ENCODE results near the gene BAK1.

BAK1 gene

GRCh38 chr6:33613795-33614168 is 33.7 kb upstream of the BAK1 start:
- no peak for TF ChIP-seq CTCF (IDR thresholded peaks at IDR 0.05; ENCODE audit: borderline replicate concordance, control extremely low read depth, extremely low read depth, insufficient read depth, missing control alignments)
- no peak for DNase-seq (ENCODE audit: low spot score)
- in situ Hi-C loops (cut with MboI; ENCODE audit: low sequenced_read_pairs, unreplicated experiment): no loop called here

GRCh38 chr6:33613146-33613794 is 33.2 kb upstream of the BAK1 start:
- DNase-seq (ENCODE audit: low spot score): no peak
- in situ Hi-C loops (cut with MboI; ENCODE audit: low sequenced_read_pairs, unreplicated experiment): no loop called here
- TF ChIP-seq CTCF (IDR thresholded peaks at IDR 0.05; ENCODE audit: borderline replicate concordance, control extremely low read depth, extremely low read depth, insufficient read depth, missing control alignments): no peak

GRCh38 chr6:33610779-33611732 is 31.0 kb upstream of the BAK1 start:
- in situ Hi-C loops (cut with MboI; ENCODE audit: low sequenced_read_pairs, unreplicated experiment): no loop called here
- no peak for TF ChIP-seq CTCF (IDR thresholded peaks at IDR 0.05; ENCODE audit: borderline replicate concordance, control extremely low read depth, extremely low read depth, insufficient read depth, missing control alignments)
- no peak for DNase-seq (ENCODE audit: low spot score)

GRCh38 chr6:33610067-33610466 is 30.0 kb upstream of the BAK1 start:
- in situ Hi-C loops (cut with MboI; ENCODE audit: low sequenced_read_pairs, unreplicated experiment): no loop called here
- no peak for TF ChIP-seq CTCF (IDR thresholded peaks at IDR 0.05; ENCODE audit: borderline replicate concordance, control extremely low read depth, extremely low read depth, insufficient read depth, missing control alignments)
- no peak for DNase-seq (ENCODE audit: low spot score)

GRCh38 chr6:33609528-33609927 is 29.5 kb upstream of the BAK1 start:
- in situ Hi-C loops (cut with MboI; ENCODE audit: low sequenced_read_pairs, unreplicated experiment): no loop called here

GRCh38 chr6:33609019-33609418 is 28.9 kb upstream of the BAK1 start:
- no peak for TF ChIP-seq CTCF (IDR thresholded peaks at IDR 0.05; ENCODE audit: borderline replicate concordance, control extremely low read depth, extremely low read depth, insufficient read depth, missing control alignments)
- DNase-seq (ENCODE audit: low spot score): no peak
- in situ Hi-C loops (cut with MboI; ENCODE audit: low sequenced_read_pairs, unreplicated experiment): no loop called here

More at GRCh38 chr6:33609528-33609927, 29.5 kb upstream of the BAK1 start:
- TF ChIP-seq CTCF (IDR thresholded peaks at IDR 0.05; ENCODE audit: borderline replicate concordance, control extremely low read depth, extremely low read depth, insufficient read depth, missing control alignments): no peak
- no peak for DNase-seq (ENCODE audit: low spot score)

Data from GM13976 (cell line).